Measurements from ENCODE around the gene SLC16A8.

SLC16A8 gene

GRCh38 chr22:38077595-38077994, 6.4 kb downstream of the SLC16A8 start:
- peaks cover 18% of the 10 kb centered on the region for H3K36me3 ChIP-seq (ENCODE audit: insufficient read depth, low read length)

GRCh38 chr22:38077096-38077495, 6.9 kb downstream of the SLC16A8 start:
- Histone ChIP-seq H3K36me3 (ENCODE audit: insufficient read depth, low read length) (peaks cover 21% of the 10 kb centered on the region), H3K4me1 (ENCODE audit: insufficient read depth, low read length) (peaks cover 6% of the 10 kb centered on the region), H2AFZ (ENCODE audit: low read depth, low read length) (no peak overlapping the region), H3K4me3 (ENCODE audit: low read length) (no peak overlapping the region), H3K9me3 (ENCODE audit: low read length) (no peaks in the 10 kb centered on the region), H3K27me3 (ENCODE audit: insufficient read depth, low read length) (no peaks in the 10 kb centered on the region)

More at GRCh38 chr22:38077595-38077994, 6.4 kb downstream of the SLC16A8 start:
- Histone ChIP-seq H3K9me3 (ENCODE audit: low read length) (no peaks in the 10 kb centered on the region), H3K4me3 (ENCODE audit: low read length) (no peak overlapping the region), H3K27me3 (ENCODE audit: insufficient read depth, low read length) (no peaks in the 10 kb centered on the region), H3K4me1 (ENCODE audit: insufficient read depth, low read length) (peaks cover 6% of the 10 kb centered on the region), H2AFZ (ENCODE audit: low read depth, low read length) (no peak overlapping the region)

GRCh38 chr22:38075961-38076360, 8.0 kb downstream of the SLC16A8 start:
- Histone ChIP-seq H3K4me3 (ENCODE audit: low read length) (no peak overlapping the region), H3K9me3 (ENCODE audit: low read length) (no peaks in the 10 kb centered on the region), H2AFZ (ENCODE audit: low read depth, low read length) (no peak overlapping the region), H3K27me3 (ENCODE audit: insufficient read depth, low read length) (no peaks in the 10 kb centered on the region), H3K4me1 (ENCODE audit: insufficient read depth, low read length) (peaks cover 6% of the 10 kb centered on the region), H3K36me3 (ENCODE audit: insufficient read depth, low read length) (peaks cover 21% of the 10 kb centered on the region)

- Histone ChIP-seq H3K4me3 (ENCODE audit: low read length) (no peak overlapping the region), H3K9me3 (ENCODE audit: low read length) (no peaks in the 10 kb centered on the region), H3K4me1 (ENCODE audit: insufficient read depth, low read length) (peaks cover 11% of the 10 kb centered on the region), H3K36me3 (ENCODE audit: insufficient read depth, low read length) (peaks cover 21% of the 10 kb centered on the region), H2AFZ (ENCODE audit: low read depth, low read length) (no peak overlapping the region), H3K27me3 (ENCODE audit: insufficient read depth, low read length) (no peaks in the 10 kb centered on the region)
These were observed 8.7 kb downstream of the SLC16A8 start for GRCh38 chr22:38075105-38075825.

- H2AFZ ChIP-seq (ENCODE audit: low read depth, low read length), result no peak overlapping the region
- no peaks in the 10 kb centered on the region for H3K9me3 ChIP-seq (ENCODE audit: low read length)
- peaks cover 21% of the 10 kb centered on the region for H3K36me3 ChIP-seq (ENCODE audit: insufficient read depth, low read length)
- no peaks in the 10 kb centered on the region for H3K27me3 ChIP-seq (ENCODE audit: insufficient read depth, low read length)
- no peak overlapping the region for H3K4me3 ChIP-seq (ENCODE audit: low read length)
- peaks cover 19% of the 10 kb centered on the region for H3K4me1 ChIP-seq (ENCODE audit: insufficient read depth, low read length)
These were observed 9.5 kb downstream of the SLC16A8 start for GRCh38 chr22:38074181-38075104.

GRCh38 chr22:38073150-38074130, 10.5 kb downstream of the SLC16A8 start:
- H3K9me3 ChIP-seq (ENCODE audit: low read length), result no peaks in the 10 kb centered on the region
- H3K27me3 ChIP-seq (ENCODE audit: insufficient read depth, low read length), result no peaks in the 10 kb centered on the region
- H3K36me3 ChIP-seq (ENCODE audit: insufficient read depth, low read length), result peaks cover 21% of the 10 kb centered on the region
- H3K4me1 ChIP-seq (ENCODE audit: insufficient read depth, low read length), result peaks cover 21% of the 10 kb centered on the region
- no peak overlapping the region for H2AFZ ChIP-seq (ENCODE audit: low read depth, low read length)
- no peak overlapping the region for H3K4me3 ChIP-seq (ENCODE audit: low read length)

- Histone ChIP-seq H3K4me3 (ENCODE audit: low read length) (no peak overlapping the region), H3K27me3 (ENCODE audit: insufficient read depth, low read length) (no peaks in the 10 kb centered on the region), H3K36me3 (ENCODE audit: insufficient read depth, low read length) (peaks cover 21% of the 10 kb centered on the region), H3K9me3 (ENCODE audit: low read length) (no peaks in the 10 kb centered on the region), H2AFZ (ENCODE audit: low read depth, low read length) (no peak overlapping the region), H3K4me1 (ENCODE audit: insufficient read depth, low read length) (peaks cover 24% of the 10 kb centered on the region)
These were observed 11.4 kb downstream of the SLC16A8 start for GRCh38 chr22:38072322-38073149.

GRCh38 chr22:38071421-38072321, 12.3 kb downstream of the SLC16A8 start:
- Histone ChIP-seq H3K4me1 (ENCODE audit: insufficient read depth, low read length) (peaks cover 30% of the 10 kb centered on the region), H2AFZ (ENCODE audit: low read depth, low read length) (no peak overlapping the region), H3K4me3 (ENCODE audit: low read length) (no peak overlapping the region), H3K36me3 (ENCODE audit: insufficient read depth, low read length) (peaks cover 21% of the 10 kb centered on the region), H3K27me3 (ENCODE audit: insufficient read depth, low read length) (no peaks in the 10 kb centered on the region), H3K9me3 (ENCODE audit: low read length) (no peaks in the 10 kb centered on the region)

- Histone ChIP-seq H3K36me3 (ENCODE audit: insufficient read depth, low read length) (peaks cover 29% of the 10 kb centered on the region), H3K4me1 (ENCODE audit: insufficient read depth, low read length) (peaks cover 28% of the 10 kb centered on the region), H3K4me3 (ENCODE audit: low read length) (no peak overlapping the region)
These were observed 13.6 kb downstream of the SLC16A8 start for GRCh38 chr22:38070250-38070921.

GRCh38 chr22:38069372-38070249, 14.4 kb downstream of the SLC16A8 start:
- peaks cover 25% of the 10 kb centered on the region for H3K4me1 ChIP-seq (ENCODE audit: insufficient read depth, low read length)
- H2AFZ ChIP-seq (ENCODE audit: low read depth, low read length), result no peak overlapping the region
- no peak overlapping the region for H3K4me3 ChIP-seq (ENCODE audit: low read length)
- H3K27me3 ChIP-seq (ENCODE audit: insufficient read depth, low read length), result no peaks in the 10 kb centered on the region
- peaks cover 32% of the 10 kb centered on the region for H3K36me3 ChIP-seq (ENCODE audit: insufficient read depth, low read length)
- no peaks in the 10 kb centered on the region for H3K9me3 ChIP-seq (ENCODE audit: low read length)

More at GRCh38 chr22:38070250-38070921, 13.6 kb downstream of the SLC16A8 start:
- H3K9me3 ChIP-seq (ENCODE audit: low read length), result no peaks in the 10 kb centered on the region
- no peak overlapping the region for H2AFZ ChIP-seq (ENCODE audit: low read depth, low read length)
- no peaks in the 10 kb centered on the region for H3K27me3 ChIP-seq (ENCODE audit: insufficient read depth, low read length)

Measured in neuron (in vitro differentiated cells).